ENCODE measurements around the gene ENPP6.

ENPP6 gene

DNA sequence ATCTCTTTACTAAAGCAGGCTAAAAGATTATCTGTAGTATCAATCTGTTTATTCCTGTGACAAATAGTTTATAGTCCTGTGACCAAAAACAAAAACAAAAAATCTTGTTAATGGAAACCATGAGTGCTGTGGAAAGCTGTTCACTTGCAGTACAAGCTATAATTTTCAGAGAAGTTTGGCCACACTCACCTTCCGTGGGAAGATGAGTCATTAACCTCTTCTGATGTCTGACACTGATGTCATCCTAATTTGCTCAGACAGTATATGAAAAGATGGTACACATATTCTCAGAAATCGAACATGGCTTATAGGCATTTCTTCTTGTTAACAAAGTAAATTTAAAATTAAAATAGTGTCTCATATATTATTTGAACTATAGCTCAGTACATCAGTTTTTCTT lies 19.9 kb upstream of the ENPP6 start:
- ATAC-seq: no peak
- no peak for TF ChIP-seq TOX (CRISPR knock-in tag; IDR thresholded peaks at IDR 0.05; ENCODE audit: borderline replicate concordance)
- no peak for TF ChIP-seq ZNF70 (CRISPR knock-in tag; IDR thresholded peaks at IDR 0.05)
- no peak for TF ChIP-seq ZFP3 (CRISPR knock-in tag; IDR thresholded peaks at IDR 0.05)
- no peak for TF ChIP-seq ARNTL (CRISPR knock-in tag; IDR thresholded peaks at IDR 0.05; ENCODE audit: borderline replicate concordance, low read depth)
- TF ChIP-seq, protein P1, sequence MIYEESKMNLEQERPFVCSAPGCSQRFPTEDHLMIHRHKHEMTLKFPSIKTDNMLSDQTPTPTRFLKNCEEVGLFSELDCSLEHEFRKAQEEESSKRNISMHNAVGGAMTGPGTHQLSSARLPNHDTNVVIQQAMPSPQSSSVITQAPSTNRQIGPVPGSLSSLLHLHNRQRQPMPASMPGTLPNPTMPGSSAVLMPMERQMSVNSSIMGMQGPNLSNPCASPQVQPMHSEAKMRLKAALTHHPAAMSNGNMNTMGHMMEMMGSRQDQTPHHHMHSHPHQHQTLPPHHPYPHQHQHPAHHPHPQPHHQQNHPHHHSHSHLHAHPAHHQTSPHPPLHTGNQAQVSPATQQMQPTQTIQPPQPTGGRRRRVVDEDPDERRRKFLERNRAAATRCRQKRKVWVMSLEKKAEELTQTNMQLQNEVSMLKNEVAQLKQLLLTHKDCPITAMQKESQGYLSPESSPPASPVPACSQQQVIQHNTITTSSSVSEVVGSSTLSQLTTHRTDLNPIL (CRISPR knock-in tag; IDR thresholded peaks at IDR 0.05; ENCODE audit: low read depth): no peak
- TF ChIP-seq, protein P2, sequence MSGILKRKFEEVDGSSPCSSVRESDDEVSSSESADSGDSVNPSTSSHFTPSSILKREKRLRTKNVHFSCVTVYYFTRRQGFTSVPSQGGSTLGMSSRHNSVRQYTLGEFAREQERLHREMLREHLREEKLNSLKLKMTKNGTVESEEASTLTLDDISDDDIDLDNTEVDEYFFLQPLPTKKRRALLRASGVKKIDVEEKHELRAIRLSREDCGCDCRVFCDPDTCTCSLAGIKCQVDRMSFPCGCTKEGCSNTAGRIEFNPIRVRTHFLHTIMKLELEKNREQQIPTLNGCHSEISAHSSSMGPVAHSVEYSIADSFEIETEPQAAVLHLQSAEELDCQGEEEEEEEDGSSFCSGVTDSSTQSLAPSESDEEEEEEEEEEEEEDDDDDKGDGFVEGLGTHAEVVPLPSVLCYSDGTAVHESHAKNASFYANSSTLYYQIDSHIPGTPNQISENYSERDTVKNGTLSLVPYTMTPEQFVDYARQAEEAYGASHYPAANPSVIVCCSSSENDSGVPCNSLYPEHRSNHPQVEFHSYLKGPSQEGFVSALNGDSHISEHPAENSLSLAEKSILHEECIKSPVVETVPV (CRISPR knock-in tag; IDR thresholded peaks at IDR 0.05): no peak
- TF ChIP-seq, protein P3, sequence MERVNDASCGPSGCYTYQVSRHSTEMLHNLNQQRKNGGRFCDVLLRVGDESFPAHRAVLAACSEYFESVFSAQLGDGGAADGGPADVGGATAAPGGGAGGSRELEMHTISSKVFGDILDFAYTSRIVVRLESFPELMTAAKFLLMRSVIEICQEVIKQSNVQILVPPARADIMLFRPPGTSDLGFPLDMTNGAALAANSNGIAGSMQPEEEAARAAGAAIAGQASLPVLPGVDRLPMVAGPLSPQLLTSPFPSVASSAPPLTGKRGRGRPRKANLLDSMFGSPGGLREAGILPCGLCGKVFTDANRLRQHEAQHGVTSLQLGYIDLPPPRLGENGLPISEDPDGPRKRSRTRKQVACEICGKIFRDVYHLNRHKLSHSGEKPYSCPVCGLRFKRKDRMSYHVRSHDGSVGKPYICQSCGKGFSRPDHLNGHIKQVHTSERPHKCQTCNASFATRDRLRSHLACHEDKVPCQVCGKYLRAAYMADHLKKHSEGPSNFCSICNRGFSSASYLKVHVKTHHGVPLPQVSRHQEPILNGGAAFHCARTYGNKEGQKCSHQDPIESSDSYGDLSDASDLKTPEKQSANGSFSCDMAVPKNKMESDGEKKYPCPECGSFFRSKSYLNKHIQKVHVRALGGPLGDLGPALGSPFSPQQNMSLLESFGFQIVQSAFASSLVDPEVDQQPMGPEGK (CRISPR knock-in tag; IDR thresholded peaks at IDR 0.05; ENCODE audit: borderline replicate concordance): no peak
- TF ChIP-seq BACH2 (CRISPR knock-in tag; IDR thresholded peaks at IDR 0.05; ENCODE audit: borderline replicate concordance): no peak
- TF ChIP-seq PPARA (CRISPR knock-in tag; IDR thresholded peaks at IDR 0.05; ENCODE audit: borderline replicate concordance): no peak
- TF ChIP-seq ZNF8 (CRISPR knock-in tag; IDR thresholded peaks at IDR 0.05): no peak
- TF ChIP-seq, protein P4, sequence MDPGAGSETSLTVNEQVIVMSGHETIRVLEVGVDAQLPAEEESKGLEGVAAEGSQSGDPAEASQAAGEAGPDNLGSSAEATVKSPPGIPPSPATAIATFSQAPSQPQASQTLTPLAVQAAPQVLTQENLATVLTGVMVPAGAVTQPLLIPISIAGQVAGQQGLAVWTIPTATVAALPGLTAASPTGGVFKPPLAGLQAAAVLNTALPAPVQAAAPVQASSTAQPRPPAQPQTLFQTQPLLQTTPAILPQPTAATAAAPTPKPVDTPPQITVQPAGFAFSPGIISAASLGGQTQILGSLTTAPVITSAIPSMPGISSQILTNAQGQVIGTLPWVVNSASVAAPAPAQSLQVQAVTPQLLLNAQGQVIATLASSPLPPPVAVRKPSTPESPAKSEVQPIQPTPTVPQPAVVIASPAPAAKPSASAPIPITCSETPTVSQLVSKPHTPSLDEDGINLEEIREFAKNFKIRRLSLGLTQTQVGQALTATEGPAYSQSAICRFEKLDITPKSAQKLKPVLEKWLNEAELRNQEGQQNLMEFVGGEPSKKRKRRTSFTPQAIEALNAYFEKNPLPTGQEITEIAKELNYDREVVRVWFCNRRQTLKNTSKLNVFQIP (CRISPR knock-in tag; IDR thresholded peaks at IDR 0.05; ENCODE audit: borderline replicate concordance, low read depth): no peak
- TF ChIP-seq OSR1 (CRISPR knock-in tag; IDR thresholded peaks at IDR 0.05): no peak
- TF ChIP-seq TCF4 (CRISPR knock-in tag; IDR thresholded peaks at IDR 0.05; ENCODE audit: borderline replicate concordance): no peak
- TF ChIP-seq SNAI2 (CRISPR knock-in tag; IDR thresholded peaks at IDR 0.05): no peak
- TF ChIP-seq ESRRG (CRISPR knock-in tag; IDR thresholded peaks at IDR 0.05): no peak
- no peak for TF ChIP-seq ZFP30 (CRISPR knock-in tag; IDR thresholded peaks at IDR 0.05)
- TF ChIP-seq GLIS3 (CRISPR knock-in tag; IDR thresholded peaks at IDR 0.05): no peak
- no peak for TF ChIP-seq CSDC2 (CRISPR knock-in tag; IDR thresholded peaks at IDR 0.05)

DNA sequence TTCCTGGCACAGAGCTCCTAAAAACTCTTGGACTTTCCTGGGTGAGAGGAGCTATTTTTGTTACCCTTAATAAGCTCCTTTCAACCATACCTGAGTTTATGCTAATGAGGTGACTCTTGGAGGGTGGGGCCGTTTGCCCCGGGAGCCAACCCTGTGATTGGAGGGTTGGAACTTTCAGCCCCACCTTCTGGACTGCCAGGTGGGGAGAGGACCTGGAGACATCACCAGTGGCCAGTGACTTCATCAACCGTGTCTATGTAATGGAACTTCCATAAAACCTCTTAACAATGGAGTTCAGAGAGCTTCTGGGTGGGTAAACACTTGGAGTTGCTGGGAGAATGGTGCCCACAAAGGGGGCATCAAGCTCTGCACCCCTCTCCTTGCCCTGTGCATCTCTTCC lies 17.9 kb upstream of the ENPP6 start:
- ATAC-seq: no peak
- TF ChIP-seq RARB (CRISPR knock-in tag; IDR thresholded peaks at IDR 0.05) (no peak), ESRRG (CRISPR knock-in tag; IDR thresholded peaks at IDR 0.05) (no peak), ZNF8 (CRISPR knock-in tag; IDR thresholded peaks at IDR 0.05) (no peak), CSDC2 (CRISPR knock-in tag; IDR thresholded peaks at IDR 0.05) (no peak), ZFP30 (CRISPR knock-in tag; IDR thresholded peaks at IDR 0.05) (no peak)

DNA sequence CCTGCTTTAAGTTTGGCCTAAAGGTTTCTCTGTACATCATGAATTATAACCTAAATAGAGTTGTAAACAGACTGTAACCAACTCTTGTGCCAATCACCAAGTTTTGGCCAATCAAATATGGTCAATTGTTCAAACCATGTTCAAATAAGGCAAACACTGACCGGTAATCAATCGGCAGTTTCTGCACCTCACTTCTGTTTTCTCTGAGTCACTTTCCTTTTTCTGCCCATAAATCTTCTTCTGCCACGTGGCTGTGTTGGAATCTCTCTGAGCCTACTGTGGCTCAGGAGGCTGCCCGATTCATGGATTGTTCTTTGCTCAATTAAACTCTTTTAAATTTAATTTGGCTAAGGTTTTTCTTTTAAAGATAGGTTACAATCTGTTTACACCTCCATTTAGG lies 16.5 kb upstream of the ENPP6 start:
- no peak for TF ChIP-seq TOX (CRISPR knock-in tag; IDR thresholded peaks at IDR 0.05; ENCODE audit: borderline replicate concordance)
- TF ChIP-seq SNAI2 (CRISPR knock-in tag; IDR thresholded peaks at IDR 0.05): no peak
- TF ChIP-seq PPARA (CRISPR knock-in tag; IDR thresholded peaks at IDR 0.05; ENCODE audit: borderline replicate concordance): no peak
- TF ChIP-seq ISL1 (CRISPR knock-in tag; IDR thresholded peaks at IDR 0.05): no peak
- no peak for TF ChIP-seq ESRRG (CRISPR knock-in tag; IDR thresholded peaks at IDR 0.05)
- no peak for TF ChIP-seq BACH2 (CRISPR knock-in tag; IDR thresholded peaks at IDR 0.05; ENCODE audit: borderline replicate concordance)
- no peak for TF ChIP-seq ARNTL (CRISPR knock-in tag; IDR thresholded peaks at IDR 0.05; ENCODE audit: borderline replicate concordance, low read depth)
- TF ChIP-seq, protein P1 (CRISPR knock-in tag; IDR thresholded peaks at IDR 0.05; ENCODE audit: low read depth): no peak
- TF ChIP-seq, protein P3 (CRISPR knock-in tag; IDR thresholded peaks at IDR 0.05; ENCODE audit: borderline replicate concordance): no peak
- no peak for TF ChIP-seq OSR1 (CRISPR knock-in tag; IDR thresholded peaks at IDR 0.05)
- no peak for TF ChIP-seq ZFP3 (CRISPR knock-in tag; IDR thresholded peaks at IDR 0.05)
- no peak for TF ChIP-seq CSDC2 (CRISPR knock-in tag; IDR thresholded peaks at IDR 0.05)

More for the DNA sequence above, 16.5 kb upstream of the ENPP6 start:
- ATAC-seq: no peak
